ENCODE measurements around the gene MYO1F.
A peak's percentile ranks its signal among the peaks of the same experiment; 100 is the strongest.

Gene MYO1F

GRCh38 chr19:8489561-8490394 is 87.5 kb downstream of the MYO1F start:
- DNase-seq = no peak

- DNase-seq = no peak
Measured at GRCh38 chr19:8488365-8488764, 88.9 kb downstream of the MYO1F start.

- DNase-seq = peak; percentile 68
Measured at GRCh38 chr19:8487137-8487851, 89.9 kb downstream of the MYO1F start.

GRCh38 chr19:8486661-8487136 is 90.5 kb downstream of the MYO1F start:
- DNase-seq = no peak

GRCh38 chr19:8485561-8486371 is 91.5 kb downstream of the MYO1F start:
- no peak for DNase-seq

GRCh38 chr19:8484331-8484894 is 92.8 kb downstream of the MYO1F start:
- DNase-seq = no peak

- no peak for DNase-seq
Measured at GRCh38 chr19:8483165-8483564, 94.1 kb downstream of the MYO1F start.

- no peak for DNase-seq
Measured at GRCh38 chr19:8482696-8483095, 94.5 kb downstream of the MYO1F start.

- DNase-seq = no peak
Measured at GRCh38 chr19:8481616-8482015, 95.6 kb downstream of the MYO1F start.

- no peak for DNase-seq
Measured at GRCh38 chr19:8481201-8481600, 96.0 kb downstream of the MYO1F start.

- no peak for DNase-seq
Measured at GRCh38 chr19:8478598-8478997, 98.6 kb downstream of the MYO1F start.

- DNase-seq = no peak
Measured at GRCh38 chr19:8477889-8478288, 99.4 kb downstream of the MYO1F start.

- DNase-seq = no peak
Measured at GRCh38 chr19:8476524-8476923, 100.7 kb downstream of the MYO1F start.

- no peak for DNase-seq
Measured at GRCh38 chr19:8475005-8475404, 102.2 kb downstream of the MYO1F start.

- DNase-seq = no peak
Measured at GRCh38 chr19:8473648-8474476, 103.4 kb downstream of the MYO1F start.
